KMS-11 (cell line): ENCODE data around the gene MED19.

Experiments used
- H2AFZ ChIP-seq: fragments of 200-600 bp; sonication (generic); 2 replicates; pipeline ENCODE4 v1.6.1; 2016; ENCODE audit warnings: antibody characterized with exemption, mixed run types, low read depth
- H3K27ac ChIP-seq: fragments of 200-600 bp; sonication (generic); 2 replicates; pipeline ENCODE4 v1.6.1; 2016; ENCODE audit warnings: mild to moderate bottlenecking, mixed run types
- H3K27me3 ChIP-seq: fragments of 200-600 bp; sonication (generic); 2 replicates; pipeline ENCODE4 v1.6.1; 2017; ENCODE audit warnings: mild to moderate bottlenecking, low read depth, mixed run types, moderate library complexity; ENCODE audit not compliant: insufficient read depth
- H3K36me3 ChIP-seq: fragments of 200-600 bp; sonication (generic); 2 replicates; pipeline ENCODE4 v1.6.1; 2017; ENCODE audit warnings: mild to moderate bottlenecking, mixed run types; ENCODE audit not compliant: insufficient read depth
- H3K4me1 ChIP-seq: fragments of 200-600 bp; sonication (generic); 2 replicates; pipeline ENCODE4 v1.6.1; 2016; ENCODE audit warnings: mild to moderate bottlenecking, low read depth, mixed run types; ENCODE audit not compliant: poor library complexity, severe bottlenecking
- H3K4me2 ChIP-seq: fragments of 200-600 bp; sonication (generic); 2 replicates; pipeline ENCODE4 v1.7.0; 2016; ENCODE audit warnings: mild to moderate bottlenecking, mixed run types
- H3K4me3 ChIP-seq: fragments of 200-600 bp; sonication (generic); IDR thresholded peaks from 2 replicates; pipeline ENCODE4 v1.6.1; 2017; ENCODE audit warnings: low read depth, low read length, mixed read lengths; ENCODE audit not compliant: insufficient read depth
- H3K79me2 ChIP-seq: fragments of 200-600 bp; sonication (generic); 2 replicates; pipeline ENCODE4 v1.6.1; 2016; ENCODE audit warnings: low read depth, mixed run types; ENCODE audit not compliant: insufficient read depth
- H3K9ac ChIP-seq: fragments of 200-600 bp; sonication (generic); 2 replicates; pipeline ENCODE4 v1.6.1; 2016; ENCODE audit warnings: mild to moderate bottlenecking, mixed run types
- H4K20me1 ChIP-seq: fragments of 200-600 bp; sonication (generic); 2 replicates; pipeline ENCODE4 v1.6.1; 2016; ENCODE audit warnings: mild to moderate bottlenecking, mixed run types; ENCODE audit not compliant: insufficient read depth
- CTCF ChIP-seq: fragments of 200-600 bp; sonication (generic); conservative IDR thresholded peaks from 2 replicates; pipeline ENCODE4 v1.6.1; 2017; ENCODE audit warnings: low read depth, mild to moderate bottlenecking, antibody characterized with exemption, low read length, moderate library complexity, mixed read lengths

Gene MED19, protein sequence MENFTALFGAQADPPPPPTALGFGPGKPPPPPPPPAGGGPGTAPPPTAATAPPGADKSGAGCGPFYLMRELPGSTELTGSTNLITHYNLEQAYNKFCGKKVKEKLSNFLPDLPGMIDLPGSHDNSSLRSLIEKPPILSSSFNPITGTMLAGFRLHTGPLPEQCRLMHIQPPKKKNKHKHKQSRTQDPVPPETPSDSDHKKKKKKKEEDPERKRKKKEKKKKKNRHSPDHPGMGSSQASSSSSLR

GRCh38 chr11:57711414-57712255, at the start of gene MED19:
TSS of gene MED19 (minus strand) at chr11:57712215. CDS start at chr11:57712179, 36 bp downstream.
- peak within 1 kb of the TSS; percentile 78 for H3K27ac ChIP-seq
- H4K20me1 ChIP-seq: no peaks in the 10 kb centered on the region; the same call in 1 of the 2 replicates
- no peaks in the 10 kb centered on the region for H3K36me3 ChIP-seq
- peak within 1 kb of the TSS; percentile 88 for H3K9ac ChIP-seq
- H3K27me3 ChIP-seq: no peaks in the 10 kb centered on the region
- no peak within 1 kb of the TSS for H3K4me3 ChIP-seq
- H3K4me1 ChIP-seq: peaks cover 27% of the 10 kb centered on the region
- no peak for TF ChIP-seq CTCF
- peak within 1 kb of the TSS; percentile 39; the same call in 1 of the 2 replicates for H2AFZ ChIP-seq
- H3K79me2 ChIP-seq: peaks cover 54% of the 10 kb centered on the region
- peak within 1 kb of the TSS; percentile 91 for H3K4me2 ChIP-seq

DNA sequence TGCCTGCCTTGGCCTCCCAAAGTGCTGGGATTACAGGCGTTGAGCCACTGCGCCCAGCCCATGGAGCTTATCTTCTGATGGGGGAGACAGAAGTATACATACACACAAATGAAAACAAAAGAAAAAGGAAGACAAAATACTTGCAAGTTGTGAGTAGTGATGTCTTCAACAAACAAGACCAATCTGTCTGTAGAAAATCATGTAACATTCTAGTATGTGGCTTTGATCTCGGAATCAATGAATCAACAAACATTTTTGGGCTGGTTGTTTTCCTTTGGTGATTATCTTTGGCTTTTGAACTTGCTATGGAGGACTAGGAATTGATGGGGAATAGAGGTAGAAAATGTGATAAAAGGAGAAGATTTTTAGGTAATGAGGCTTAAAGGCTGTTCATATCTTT, 46.2 kb upstream of the MED19 start:
- TF ChIP-seq CTCF: no peak
- no peak overlapping the region for H2AFZ ChIP-seq
- no peak overlapping the region for H3K4me3 ChIP-seq
- H3K4me2 ChIP-seq: no peak overlapping the region
- no peaks in the 10 kb centered on the region for H4K20me1 ChIP-seq
- no peaks in the 10 kb centered on the region for H3K4me1 ChIP-seq
- H3K9ac ChIP-seq: no peak overlapping the region
- H3K27me3 ChIP-seq: no peaks in the 10 kb centered on the region
- no peaks in the 10 kb centered on the region for H3K79me2 ChIP-seq
- H3K27ac ChIP-seq: no peak overlapping the region
- H3K36me3 ChIP-seq: no peaks in the 10 kb centered on the region

DNA sequence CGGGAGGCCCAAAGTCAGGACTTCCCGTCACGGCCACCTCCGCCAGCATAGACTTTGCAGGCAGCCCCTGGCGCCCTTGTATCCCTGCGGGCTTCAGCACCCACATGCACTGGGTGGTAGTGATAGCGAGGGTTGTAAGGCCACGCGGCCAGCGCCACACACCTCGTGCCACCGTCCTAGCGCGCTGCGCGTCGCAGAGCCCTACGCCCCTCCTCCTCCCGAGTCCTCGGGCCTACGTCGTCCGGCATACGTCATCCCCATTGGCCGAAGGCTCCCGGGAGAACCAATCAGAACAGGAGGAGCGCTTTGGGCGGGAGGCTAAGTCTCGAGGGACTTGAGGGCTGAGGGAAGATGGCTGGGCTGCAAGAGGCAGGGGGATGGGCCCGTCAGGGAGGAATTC, 40.9 kb upstream of the MED19 start:
- Histone ChIP-seq H3K4me3 (no peak overlapping the region), H3K27ac (no peak overlapping the region), H3K79me2 (no peaks in the 10 kb centered on the region), H3K9ac (no peak overlapping the region), H4K20me1 (no peaks in the 10 kb centered on the region), H3K4me1 (no peaks in the 10 kb centered on the region), H2AFZ (no peak overlapping the region), H3K27me3 (no peaks in the 10 kb centered on the region), H3K4me2 (no peak overlapping the region), H3K36me3 (no peaks in the 10 kb centered on the region)
- TF ChIP-seq CTCF: no peak

- Histone ChIP-seq H3K27ac (no peak within 1 kb of the TSS), H3K79me2 (no peaks in the 10 kb centered on the region), H3K4me1 (no peaks in the 10 kb centered on the region), H4K20me1 (no peaks in the 10 kb centered on the region), H3K36me3 (no peaks in the 10 kb centered on the region), H3K4me2 (no peak within 1 kb of the TSS), H2AFZ (no peak within 1 kb of the TSS), H3K9ac (no peak within 1 kb of the TSS), H3K4me3 (no peak within 1 kb of the TSS), H3K27me3 (no peaks in the 10 kb centered on the region)
- no peak for TF ChIP-seq CTCF
These were observed 39.8 kb upstream of the MED19 start, which contains the start of gene BTBD18 for GRCh38 chr11:57751676-57752253. TSS of gene BTBD18 (minus strand) at chr11:57751819. CDS start at chr11:57751188, 631 bp downstream.
